ENCODE measurements around the gene SCAMP4. TPM values are rescaled to one million over a fixed set of nuclear protein-coding genes. Genes with fewer than 3 reads are reported as not detected.

Gene SCAMP4
- total RNA-seq, 2 donors from 2014 or later, result 69.6 to 75.3 TPM

DNA sequence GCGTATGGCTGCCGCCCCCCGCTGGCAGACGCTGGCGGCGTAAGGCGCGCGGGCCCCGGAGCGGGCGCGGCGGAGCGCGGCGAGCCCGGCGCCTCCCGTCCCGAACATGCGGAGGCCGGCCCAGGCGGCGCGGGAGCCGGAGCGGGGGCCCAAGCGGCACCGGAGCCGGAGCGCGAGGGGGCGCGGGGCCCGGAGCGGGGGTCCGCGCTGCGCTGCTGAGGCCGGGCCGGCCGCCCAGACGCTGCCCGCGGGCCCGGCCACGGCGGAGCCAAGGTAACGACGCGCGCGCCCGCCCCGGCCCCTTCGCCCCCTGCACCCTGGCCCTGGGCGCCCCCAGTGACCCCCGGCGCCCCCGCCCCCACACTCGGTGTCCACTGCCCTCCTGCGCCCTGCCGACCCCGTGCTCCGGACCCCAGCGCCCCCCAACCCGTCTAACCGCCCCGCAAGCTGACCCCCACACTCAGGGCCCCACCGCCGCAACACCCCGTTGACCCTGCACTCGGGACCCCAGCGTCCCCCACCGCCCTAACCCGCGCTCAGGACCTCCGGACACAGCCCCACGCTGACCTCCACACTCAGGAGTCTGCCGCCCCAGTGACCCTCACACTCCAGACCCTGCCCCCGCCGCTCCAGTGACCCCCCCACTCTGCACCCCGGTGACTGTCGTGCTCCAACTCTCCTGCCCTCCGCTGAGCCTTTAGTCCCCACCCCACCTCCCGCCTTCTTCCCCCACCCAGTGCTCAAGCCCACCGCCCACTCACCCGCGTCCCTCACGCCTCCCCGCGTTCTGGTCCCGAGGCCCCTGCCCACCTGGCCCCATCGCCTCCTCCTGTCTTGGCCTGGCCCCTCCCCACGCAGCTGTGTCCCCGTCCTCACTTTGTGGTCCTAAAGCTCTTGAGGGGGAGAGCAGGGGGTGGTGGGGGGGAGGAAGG lies 36.2 kb downstream of the SCAMP4 start, which contains the start of gene CSNK1G2:
Gene CSNK1G2 (plus strand): TSS at position 27 of the 932 bp plus-strand sequence. CDS start 28,601 bp downstream, outside the sequence.
- Histone ChIP-seq H3K4me1 (ENCODE audit: control insufficient read depth, insufficient read depth, low read length) (no peaks in the 10 kb centered on the region), H3K36me3 (ENCODE audit: control insufficient read depth, insufficient read depth, low read length) (no peaks in the 10 kb centered on the region), H3K27me3 (ENCODE audit: control insufficient read depth, insufficient read depth, low read length, poor library complexity, severe bottlenecking) (no peaks in the 10 kb centered on the region), H3K4me3 (ENCODE audit: low read length) (peak within 1 kb of the TSS; percentile 96), H3K9ac (ENCODE audit: extremely low read depth, low read length, poor library complexity, severe bottlenecking) (peak within 1 kb of the TSS; percentile 81), H3K27ac (ENCODE audit: low read depth, low read length) (peak within 1 kb of the TSS; percentile 92), H3K9me3 (ENCODE audit: control insufficient read depth, low read length) (no peaks in the 10 kb centered on the region)
- H3K4me1 Mint-ChIP-seq, result peaks cover 19% of the 10 kb centered on the region
- no peak for DNase-seq
- H3K27me3 Mint-ChIP-seq (ENCODE audit: insufficient read depth), result no peaks in the 10 kb centered on the region
- peaks cover 4% of the 10 kb centered on the region for H3K36me3 Mint-ChIP-seq (ENCODE audit: low read depth)
- peak within 1 kb of the TSS; percentile 86 for H3K4me3 Mint-ChIP-seq
- 0% methylated on average over 38 to 97 of the region's 97 CpGs for WGBS, 2 experiments (ENCODE audit: insufficient coverage in 1 of 2, insufficient read length in 1 of 2)
- TF ChIP-seq, protein P1, sequence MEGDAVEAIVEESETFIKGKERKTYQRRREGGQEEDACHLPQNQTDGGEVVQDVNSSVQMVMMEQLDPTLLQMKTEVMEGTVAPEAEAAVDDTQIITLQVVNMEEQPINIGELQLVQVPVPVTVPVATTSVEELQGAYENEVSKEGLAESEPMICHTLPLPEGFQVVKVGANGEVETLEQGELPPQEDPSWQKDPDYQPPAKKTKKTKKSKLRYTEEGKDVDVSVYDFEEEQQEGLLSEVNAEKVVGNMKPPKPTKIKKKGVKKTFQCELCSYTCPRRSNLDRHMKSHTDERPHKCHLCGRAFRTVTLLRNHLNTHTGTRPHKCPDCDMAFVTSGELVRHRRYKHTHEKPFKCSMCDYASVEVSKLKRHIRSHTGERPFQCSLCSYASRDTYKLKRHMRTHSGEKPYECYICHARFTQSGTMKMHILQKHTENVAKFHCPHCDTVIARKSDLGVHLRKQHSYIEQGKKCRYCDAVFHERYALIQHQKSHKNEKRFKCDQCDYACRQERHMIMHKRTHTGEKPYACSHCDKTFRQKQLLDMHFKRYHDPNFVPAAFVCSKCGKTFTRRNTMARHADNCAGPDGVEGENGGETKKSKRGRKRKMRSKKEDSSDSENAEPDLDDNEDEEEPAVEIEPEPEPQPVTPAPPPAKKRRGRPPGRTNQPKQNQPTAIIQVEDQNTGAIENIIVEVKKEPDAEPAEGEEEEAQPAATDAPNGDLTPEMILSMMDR (conservative IDR thresholded peaks at IDR 0.05), result no peak
- H3K9me3 Mint-ChIP-seq, result no peaks in the 10 kb centered on the region
- peak within 1 kb of the TSS; percentile 96 for H3K27ac Mint-ChIP-seq

DNA sequence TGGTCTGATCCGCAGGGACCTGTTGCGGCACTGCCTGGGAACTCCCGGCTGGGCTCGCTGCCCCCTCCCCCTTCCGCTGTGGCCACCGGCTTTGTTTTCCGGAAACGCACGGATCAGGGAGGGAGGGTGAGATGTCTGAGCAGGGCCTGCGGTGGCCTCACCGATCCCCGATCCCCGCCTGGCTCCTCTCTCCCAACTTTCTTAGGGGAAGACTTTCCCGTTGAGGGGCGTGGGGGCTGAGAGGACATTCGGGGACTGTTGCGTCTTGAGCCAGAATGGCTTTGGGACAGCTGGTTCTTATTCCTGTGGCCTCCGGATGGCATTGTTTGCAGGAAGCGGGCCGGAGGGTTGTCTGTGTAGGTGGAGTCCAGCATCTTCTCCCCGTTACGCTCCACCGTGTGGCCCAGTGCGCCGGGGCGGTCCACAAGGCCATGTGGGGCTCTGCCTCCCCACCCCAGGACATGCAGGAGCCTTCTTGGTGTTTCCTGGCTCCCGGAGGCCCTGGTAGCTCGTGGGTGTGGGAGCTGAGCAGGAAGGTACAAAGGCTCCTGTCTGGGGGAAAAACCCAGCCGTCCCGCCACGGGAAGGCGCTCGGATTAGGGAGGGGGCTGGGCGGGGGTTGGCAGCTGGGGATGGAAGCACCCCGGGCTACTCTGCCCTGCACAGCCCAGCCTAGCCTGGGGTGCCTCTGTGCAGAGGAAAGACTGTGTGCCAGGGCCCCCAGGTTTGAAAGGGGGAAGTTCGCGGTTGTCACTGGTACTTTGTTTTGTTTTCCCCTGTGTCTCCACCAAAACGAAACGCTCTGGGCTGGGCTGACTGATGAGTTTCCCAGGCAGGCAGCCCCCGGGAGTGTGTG lies 37.1 kb downstream of the SCAMP4 start:
- whole genome bisulfite sequencing, 2 experiments (ENCODE audit: insufficient coverage in 1 of 2, insufficient read length in 1 of 2), result 2 to 5% methylated on average over 17 to 40 of the region's 40 CpGs
- H3K9me3 Mint-ChIP-seq, result no peaks in the 10 kb centered on the region
- H3K27ac ChIP-seq (ENCODE audit: low read depth, low read length), result peak overlapping the region; percentile 90
- no peaks in the 10 kb centered on the region for H3K4me1 ChIP-seq (ENCODE audit: control insufficient read depth, insufficient read depth, low read length)
- H3K27ac Mint-ChIP-seq, result peak overlapping the region; percentile 91
- peak; percentile 95 for DNase-seq
- no peaks in the 10 kb centered on the region for H3K27me3 Mint-ChIP-seq (ENCODE audit: insufficient read depth)
- no peaks in the 10 kb centered on the region for H3K27me3 ChIP-seq (ENCODE audit: control insufficient read depth, insufficient read depth, low read length, poor library complexity, severe bottlenecking)
- H3K36me3 Mint-ChIP-seq (ENCODE audit: low read depth), result peaks cover 4% of the 10 kb centered on the region
- H3K9me3 ChIP-seq (ENCODE audit: control insufficient read depth, low read length), result no peaks in the 10 kb centered on the region
- peak overlapping the region; percentile 96 for H3K4me3 ChIP-seq (ENCODE audit: low read length)
- H3K36me3 ChIP-seq (ENCODE audit: control insufficient read depth, insufficient read depth, low read length), result no peaks in the 10 kb centered on the region
- peaks cover 19% of the 10 kb centered on the region for H3K4me1 Mint-ChIP-seq
- peak overlapping the region; percentile 86 for H3K4me3 Mint-ChIP-seq
- peak overlapping the region; percentile 81 for H3K9ac ChIP-seq (ENCODE audit: extremely low read depth, low read length, poor library complexity, severe bottlenecking)
- TF ChIP-seq, protein P1 (conservative IDR thresholded peaks at IDR 0.05), result no peak

DNA sequence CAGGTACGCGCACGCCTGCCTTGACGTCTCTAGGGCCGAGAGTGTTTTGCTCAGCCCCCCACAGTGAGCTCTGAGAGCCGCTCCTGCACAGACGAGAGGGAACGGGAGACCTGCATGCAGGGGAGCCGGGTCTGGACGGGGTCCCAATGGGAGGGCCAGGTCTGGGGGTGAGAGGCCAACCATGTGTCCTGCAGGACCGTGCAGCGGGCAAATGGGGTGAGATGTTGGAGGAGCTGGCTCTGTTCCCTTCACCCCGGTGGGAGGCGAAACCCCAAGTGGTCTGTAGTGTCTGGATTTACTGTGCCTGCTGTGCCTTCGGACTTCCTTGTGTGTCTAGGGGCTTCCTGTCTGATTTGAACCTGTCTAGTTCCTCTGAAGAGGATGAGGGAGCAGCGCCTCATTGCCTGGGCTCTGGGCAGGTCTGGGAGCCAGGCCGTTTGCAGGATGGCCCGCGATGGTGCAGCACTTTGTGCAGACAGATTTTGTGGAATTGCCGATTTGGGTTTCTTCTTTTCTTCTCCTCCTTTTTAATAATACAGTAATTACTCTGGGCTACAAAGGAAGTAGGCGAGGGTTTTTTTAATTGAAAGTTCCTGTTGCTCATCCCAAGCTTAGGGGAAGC lies 37.8 kb downstream of the SCAMP4 start:
- Histone ChIP-seq H3K27me3 (ENCODE audit: control insufficient read depth, insufficient read depth, low read length, poor library complexity, severe bottlenecking) (no peaks in the 10 kb centered on the region), H3K9ac (ENCODE audit: extremely low read depth, low read length, poor library complexity, severe bottlenecking) (peak overlapping the region; percentile 81), H3K4me1 (ENCODE audit: control insufficient read depth, insufficient read depth, low read length) (no peaks in the 10 kb centered on the region), H3K27ac (ENCODE audit: low read depth, low read length) (peak overlapping the region; percentile 90), H3K36me3 (ENCODE audit: control insufficient read depth, insufficient read depth, low read length) (no peaks in the 10 kb centered on the region), H3K9me3 (ENCODE audit: control insufficient read depth, low read length) (no peaks in the 10 kb centered on the region), H3K4me3 (ENCODE audit: low read length) (peak overlapping the region; percentile 96)
- Mint-ChIP-seq H3K27me3 (ENCODE audit: insufficient read depth) (no peaks in the 10 kb centered on the region), H3K4me3 (peak overlapping the region; percentile 86), H3K9me3 (no peaks in the 10 kb centered on the region), H3K27ac (peak overlapping the region; percentile 91), H3K4me1 (peaks cover 19% of the 10 kb centered on the region), H3K36me3 (ENCODE audit: low read depth) (peaks cover 4% of the 10 kb centered on the region)
- TF ChIP-seq, protein P1 (conservative IDR thresholded peaks at IDR 0.05), result no peak
- WGBS, 2 experiments (ENCODE audit: insufficient coverage in 1 of 2, insufficient read length in 1 of 2), result 39 to 50% methylated on average over 17 to 21 of the region's 21 CpGs
- no peak for DNase-seq
